Tibial nerve (tissue), 4 donors: Measurements from ENCODE around the gene INTS12. TPM values are rescaled to one million over a fixed set of nuclear protein-coding genes. Genes with fewer than 3 reads are reported as not detected.

Experiments
- DNase-seq, 2 donors: peaks; one replicate each; pipeline ENCODE4 v3.0.0-alpha.2; 2019; ENCODE audit warnings: low spot score in 2 of 2
- H3K27ac ChIP-seq, 4 donors: fragments of 200-600 bp; sonication (generic) in 3 of 4; one replicate each; pipeline ENCODE4 v1.5.1; 2017 to 2019; ENCODE audit warnings: mild to moderate bottlenecking in 1 of 4
- H3K27me3 ChIP-seq, 2 donors: fragments of 200-600 bp; sonication (generic) in 1 of 2; one replicate each; pipeline versions ENCODE4 v1.5.1 to v1.6.0; 2017 to 2019
- H3K36me3 ChIP-seq, 3 donors: fragments of 200-600 bp; sonication (generic); one replicate each; pipeline ENCODE4 v1.5.1; 2018 to 2019
- H3K4me1 ChIP-seq, 4 donors: fragments of 200-600 bp; sonication (generic) in 3 of 4; one replicate each; pipeline ENCODE4 v1.5.1; 2017 to 2019
- H3K4me3 ChIP-seq, 4 donors: fragments of 200-600 bp; sonication (generic) in 3 of 4; one replicate each; pipeline ENCODE4 v1.5.1; 2017 to 2019; ENCODE audit warnings: mild to moderate bottlenecking in 1 of 4, moderate library complexity in 1 of 4
- H3K9me3 ChIP-seq, 4 donors: fragments of 200-600 bp; sonication (generic) in 3 of 4; one replicate each; pipeline ENCODE4 v1.5.1; 2017 to 2019
- CTCF ChIP-seq, 5 experiments: fragments of 200-600 bp in 3 of 5; fragments of 450-650 bp in 2 of 5; sonication (generic) in 3 of 5; IDR thresholded peaks; one replicate each; pipeline ENCODE4 v1.5.1; 2016 to 2019; ENCODE audit warnings: antibody characterized with exemption in 5 of 5, mild to moderate bottlenecking in 3 of 5, moderate library complexity in 2 of 5
- EP300 ChIP-seq, 2 donors: sonication (generic); formaldehyde crosslinking; IDR thresholded peaks; one replicate each; pipeline ENCODE4 v1.6.1; 2017; ENCODE audit warnings: antibody characterized with exemption in 2 of 2, mild to moderate bottlenecking in 1 of 2
- POLR2A ChIP-seq, 2 donors: fragments of 450-650 bp; IDR thresholded peaks; one replicate each; pipeline ENCODE4 v1.6.1; 2017; ENCODE audit warnings: antibody characterized with exemption in 2 of 2, mild to moderate bottlenecking in 2 of 2, moderate library complexity in 2 of 2
- WGBS, 2 donors: methylation state at CpG; one replicate each; pipeline ENCODE4 v1.1.5; 2018; 5-methylcytosine and 5-hydroxymethylcytosine counted together
- total RNA-seq, 4 donors: library from RNA; depleted of rRNA; stranded (reverse); fragments of >200 nt; gene quantifications; one replicate each; pipeline ENCODE4 v1.1.0, GENCODE V29; 2016

The INTS12 gene
- total RNA-seq, 4 donors from 2014 or later = 15.7 to 29.5 (median 24.9) TPM

- H3K27me3 ChIP-seq = no peaks in the 10 kb centered on the region
- 46 to 61% methylated on average over 1 of the region's 1 CpG for WGBS, 2 donors
- no peak overlapping the region for H3K4me3 ChIP-seq
- TF ChIP-seq POLR2A (IDR thresholded peaks at IDR 0.05) = no peak
- no peaks in the 10 kb centered on the region for H3K36me3 ChIP-seq
- DNase-seq = no peak
- H3K4me1 ChIP-seq = no peaks in the 10 kb centered on the region
- H3K27ac ChIP-seq = no peak overlapping the region
- no peaks in the 10 kb centered on the region for H3K9me3 ChIP-seq
Observed at GRCh38 chr4:105645440-105645839, 63.0 kb downstream of the INTS12 start.

DNA sequence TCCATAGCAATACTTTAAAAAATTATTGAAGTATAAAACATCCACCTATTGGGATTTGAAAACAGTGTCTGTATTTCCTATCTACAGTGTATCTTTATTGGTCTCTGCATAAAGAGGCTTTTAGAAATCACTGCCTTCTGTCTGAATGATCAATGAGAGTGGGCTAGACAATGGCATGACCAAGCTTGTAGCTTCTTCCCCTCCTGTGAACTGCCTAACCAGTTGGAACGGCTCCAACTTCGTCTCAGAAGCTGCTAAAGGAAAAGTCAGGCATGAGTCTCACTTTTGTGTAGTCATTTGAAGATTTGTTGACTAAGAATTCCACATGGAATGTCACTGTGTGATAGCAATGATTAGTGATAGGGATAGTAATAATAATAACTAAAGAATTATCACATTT lies 64.2 kb downstream of the INTS12 start:
- TF ChIP-seq POLR2A (IDR thresholded peaks at IDR 0.05) (no peak), CTCF (IDR thresholded peaks at IDR 0.05) (no peak), EP300 (IDR thresholded peaks at IDR 0.05) (no peak)
- WGBS, 2 donors = 30 to 45% methylated on average over 2 of the region's 2 CpGs
- Histone ChIP-seq H3K9me3 (no peaks in the 10 kb centered on the region), H3K36me3 (no peaks in the 10 kb centered on the region), H3K4me1 (no peaks in the 10 kb centered on the region), H3K27ac (no peak overlapping the region), H3K4me3 (no peak overlapping the region), H3K27me3 (no peaks in the 10 kb centered on the region)
- no peak for DNase-seq

DNA sequence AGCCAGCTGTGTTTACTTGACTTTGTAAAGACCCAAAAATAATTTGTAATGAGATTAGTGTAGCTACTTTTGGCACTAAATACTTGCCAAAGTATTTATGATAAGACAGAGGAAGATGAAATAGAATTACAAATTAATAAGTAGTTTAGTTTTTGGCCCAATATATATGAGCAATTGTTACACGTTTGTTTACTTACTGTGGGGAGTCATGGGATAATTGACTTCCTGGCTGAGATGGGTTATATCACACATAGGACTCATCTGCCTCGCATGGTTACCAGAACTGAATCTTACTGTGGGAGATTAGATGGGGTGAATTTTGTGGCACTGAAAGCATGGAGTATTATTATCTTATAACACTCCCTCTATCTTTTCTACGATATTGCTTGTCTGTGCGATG lies 66.6 kb downstream of the INTS12 start:
- no peak for TF ChIP-seq EP300 (IDR thresholded peaks at IDR 0.05)
- no peak for TF ChIP-seq CTCF (IDR thresholded peaks at IDR 0.05)
- no peak for TF ChIP-seq POLR2A (IDR thresholded peaks at IDR 0.05)
- Histone ChIP-seq H3K4me1 (peaks cover 0 to 20% (median 11%) of the 10 kb centered on the region in 4 donors), H3K27me3 (no peaks in the 10 kb centered on the region), H3K36me3 (no peaks in the 10 kb centered on the region), H3K27ac (no peak overlapping the region), H3K9me3 (no peaks in the 10 kb centered on the region), H3K4me3 (no peak overlapping the region)
- DNase-seq = no peak
- WGBS, 2 donors = 63 to 64% methylated on average over 4 of the region's 4 CpGs

DNA sequence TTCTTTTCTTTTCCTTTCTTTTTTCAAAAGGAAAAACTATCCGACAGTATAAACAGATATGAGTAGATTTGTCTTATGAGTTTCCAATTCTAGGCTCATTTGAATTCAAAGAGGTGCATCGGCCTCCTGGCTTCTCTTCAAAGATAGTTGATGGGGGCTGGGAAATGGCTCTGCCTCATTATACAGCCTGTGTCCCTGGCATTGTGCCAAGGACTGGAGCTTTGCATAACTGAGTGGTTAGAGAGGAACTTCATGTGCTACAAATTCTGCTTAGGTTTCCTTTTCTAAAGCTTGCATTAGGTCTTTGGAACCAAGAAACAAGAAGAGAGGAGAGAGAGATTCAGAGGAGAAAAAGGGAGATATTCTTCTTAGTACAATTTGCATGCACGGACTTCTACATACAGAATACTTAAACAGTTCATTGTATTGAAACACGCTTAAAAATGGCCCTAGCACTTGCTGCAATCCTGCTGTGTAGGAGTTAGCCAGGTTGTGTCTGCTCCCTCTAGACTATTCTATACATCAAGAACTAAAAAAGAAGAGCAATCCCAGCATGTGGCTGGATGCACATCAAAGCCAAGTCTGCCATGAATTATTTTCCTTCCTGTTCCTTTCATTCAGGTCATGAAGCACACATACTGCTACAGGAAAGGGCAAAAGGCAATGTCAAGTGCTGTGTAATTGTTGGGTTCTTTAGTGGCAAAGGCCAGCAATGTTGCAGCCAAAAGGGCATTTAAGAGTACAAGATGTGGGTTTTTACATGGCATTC lies 70.9 kb downstream of the INTS12 start:
- peak; percentile 72 to 81 for DNase-seq
- H3K27ac ChIP-seq = peak overlapping the region in 3 of 4 donors; percentile 6 to 61 (median 11)

GRCh38 chr4:105634402-105635080 lies 73.9 kb downstream of the INTS12 start:
- no peak for TF ChIP-seq EP300 (IDR thresholded peaks at IDR 0.05)
- TF ChIP-seq CTCF (IDR thresholded peaks at IDR 0.05) = no peak
- no peak for TF ChIP-seq POLR2A (IDR thresholded peaks at IDR 0.05)
- H3K4me3 ChIP-seq = no peak overlapping the region
- DNase-seq = no peak
- no peaks in the 10 kb centered on the region for H3K9me3 ChIP-seq
- 14 to 21% methylated on average over 1 of the region's 1 CpG for whole genome bisulfite sequencing, 2 donors
- H3K27me3 ChIP-seq = no peaks in the 10 kb centered on the region
- H3K4me1 ChIP-seq = peaks cover 0 to 49% (median 15%) of the 10 kb centered on the region in 4 donors
- no peaks in the 10 kb centered on the region for H3K36me3 ChIP-seq
- peak overlapping the region in 1 of 4 donors; percentile 17 for H3K27ac ChIP-seq

More for the DNA sequence above, 70.9 kb downstream of the INTS12 start:
- 27 to 33% methylated on average over 4 of the region's 4 CpGs for WGBS, 2 donors
- no peaks in the 10 kb centered on the region for H3K9me3 ChIP-seq
- TF ChIP-seq POLR2A (IDR thresholded peaks at IDR 0.05) (no peak), CTCF (IDR thresholded peaks at IDR 0.05) (no peak), EP300 (IDR thresholded peaks at IDR 0.05) (peak in 1 of 2 donors; percentile 62)
- H3K4me1 ChIP-seq = peaks cover 0 to 49% (median 15%) of the 10 kb centered on the region in 4 donors
- H3K4me3 ChIP-seq = no peak overlapping the region
- no peaks in the 10 kb centered on the region for H3K36me3 ChIP-seq
- H3K27me3 ChIP-seq = no peaks in the 10 kb centered on the region
